Measurements from ENCODE around the gene INPP5A.

The INPP5A gene

DNA sequence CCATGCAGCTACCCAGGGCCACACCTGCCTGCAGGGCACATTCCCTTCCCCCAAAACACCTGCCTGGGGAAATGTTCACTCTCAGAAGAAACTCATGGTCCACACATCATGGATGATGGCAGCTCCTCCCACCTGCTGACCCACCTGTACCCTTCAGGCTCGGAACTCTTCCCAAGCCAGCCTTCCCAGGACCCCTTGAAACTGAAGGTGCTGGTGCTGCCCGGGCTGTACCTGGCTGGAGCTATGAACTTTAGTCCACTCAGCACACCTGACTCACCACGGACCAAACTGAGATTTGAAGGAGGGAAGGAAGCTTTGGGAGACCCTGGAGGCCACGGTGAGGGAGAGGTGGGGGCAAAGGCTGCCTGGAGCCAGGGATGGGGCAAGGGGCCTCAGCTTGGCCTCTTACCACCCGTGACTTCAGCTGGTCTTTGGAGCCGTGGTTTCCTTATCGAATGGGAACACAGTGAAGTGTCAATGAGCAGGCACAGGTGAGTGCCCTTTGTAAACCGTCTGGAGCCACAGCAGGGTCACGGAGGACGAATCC, 30.1 kb upstream of the INPP5A start:
- H3K9me3 ChIP-seq (ENCODE audit: severe bottlenecking) = no peaks in the 10 kb centered on the region
- no peak for DNase-seq
- no peak overlapping the region for H3K27ac ChIP-seq
- H3K36me3 ChIP-seq = no peaks in the 10 kb centered on the region
- no peak overlapping the region for H3K4me3 ChIP-seq (ENCODE audit: low read depth, low read length)
- no peaks in the 10 kb centered on the region for H3K27me3 ChIP-seq (ENCODE audit: insufficient read depth, low read depth, severe bottlenecking)
- TF ChIP-seq, protein P1, sequence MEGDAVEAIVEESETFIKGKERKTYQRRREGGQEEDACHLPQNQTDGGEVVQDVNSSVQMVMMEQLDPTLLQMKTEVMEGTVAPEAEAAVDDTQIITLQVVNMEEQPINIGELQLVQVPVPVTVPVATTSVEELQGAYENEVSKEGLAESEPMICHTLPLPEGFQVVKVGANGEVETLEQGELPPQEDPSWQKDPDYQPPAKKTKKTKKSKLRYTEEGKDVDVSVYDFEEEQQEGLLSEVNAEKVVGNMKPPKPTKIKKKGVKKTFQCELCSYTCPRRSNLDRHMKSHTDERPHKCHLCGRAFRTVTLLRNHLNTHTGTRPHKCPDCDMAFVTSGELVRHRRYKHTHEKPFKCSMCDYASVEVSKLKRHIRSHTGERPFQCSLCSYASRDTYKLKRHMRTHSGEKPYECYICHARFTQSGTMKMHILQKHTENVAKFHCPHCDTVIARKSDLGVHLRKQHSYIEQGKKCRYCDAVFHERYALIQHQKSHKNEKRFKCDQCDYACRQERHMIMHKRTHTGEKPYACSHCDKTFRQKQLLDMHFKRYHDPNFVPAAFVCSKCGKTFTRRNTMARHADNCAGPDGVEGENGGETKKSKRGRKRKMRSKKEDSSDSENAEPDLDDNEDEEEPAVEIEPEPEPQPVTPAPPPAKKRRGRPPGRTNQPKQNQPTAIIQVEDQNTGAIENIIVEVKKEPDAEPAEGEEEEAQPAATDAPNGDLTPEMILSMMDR (IDR thresholded peaks at IDR 0.05; ENCODE audit: low read depth, low read length) = no peak

DNA sequence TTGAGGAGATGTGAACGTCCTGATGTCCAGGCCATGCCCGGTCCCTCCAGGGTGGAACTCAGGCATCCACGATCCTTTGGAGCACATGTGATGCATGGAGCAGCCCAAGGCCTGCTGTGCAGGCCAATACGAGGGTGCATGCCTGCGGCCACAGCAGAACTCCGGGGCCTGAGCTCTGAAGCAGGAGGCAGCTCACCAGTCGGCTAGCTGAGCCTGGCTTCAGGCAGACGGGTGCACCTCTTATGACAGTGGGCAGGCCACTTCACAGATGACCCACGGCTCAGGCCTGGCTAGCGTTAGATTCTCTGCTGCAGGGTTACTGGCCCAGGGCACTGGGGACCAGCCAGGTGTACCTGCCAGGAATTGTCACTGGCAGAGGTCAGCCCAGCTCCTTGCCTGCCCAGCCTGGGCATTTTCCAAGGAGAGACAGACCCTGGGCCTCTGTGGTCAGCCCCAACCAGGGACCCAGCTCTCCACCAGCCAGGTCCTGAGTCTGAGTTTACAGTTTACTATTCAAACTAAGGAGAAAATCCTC, 29.6 kb upstream of the INPP5A start:
- Histone ChIP-seq H3K4me3 (ENCODE audit: low read depth, low read length) (no peak overlapping the region), H3K9me3 (ENCODE audit: severe bottlenecking) (peaks cover 2% of the 10 kb centered on the region), H3K27ac (no peak overlapping the region), H3K27me3 (ENCODE audit: insufficient read depth, low read depth, severe bottlenecking) (no peaks in the 10 kb centered on the region), H3K36me3 (no peaks in the 10 kb centered on the region)
- TF ChIP-seq, protein P1 (IDR thresholded peaks at IDR 0.05; ENCODE audit: low read depth, low read length) = no peak
- DNase-seq = no peak

DNA sequence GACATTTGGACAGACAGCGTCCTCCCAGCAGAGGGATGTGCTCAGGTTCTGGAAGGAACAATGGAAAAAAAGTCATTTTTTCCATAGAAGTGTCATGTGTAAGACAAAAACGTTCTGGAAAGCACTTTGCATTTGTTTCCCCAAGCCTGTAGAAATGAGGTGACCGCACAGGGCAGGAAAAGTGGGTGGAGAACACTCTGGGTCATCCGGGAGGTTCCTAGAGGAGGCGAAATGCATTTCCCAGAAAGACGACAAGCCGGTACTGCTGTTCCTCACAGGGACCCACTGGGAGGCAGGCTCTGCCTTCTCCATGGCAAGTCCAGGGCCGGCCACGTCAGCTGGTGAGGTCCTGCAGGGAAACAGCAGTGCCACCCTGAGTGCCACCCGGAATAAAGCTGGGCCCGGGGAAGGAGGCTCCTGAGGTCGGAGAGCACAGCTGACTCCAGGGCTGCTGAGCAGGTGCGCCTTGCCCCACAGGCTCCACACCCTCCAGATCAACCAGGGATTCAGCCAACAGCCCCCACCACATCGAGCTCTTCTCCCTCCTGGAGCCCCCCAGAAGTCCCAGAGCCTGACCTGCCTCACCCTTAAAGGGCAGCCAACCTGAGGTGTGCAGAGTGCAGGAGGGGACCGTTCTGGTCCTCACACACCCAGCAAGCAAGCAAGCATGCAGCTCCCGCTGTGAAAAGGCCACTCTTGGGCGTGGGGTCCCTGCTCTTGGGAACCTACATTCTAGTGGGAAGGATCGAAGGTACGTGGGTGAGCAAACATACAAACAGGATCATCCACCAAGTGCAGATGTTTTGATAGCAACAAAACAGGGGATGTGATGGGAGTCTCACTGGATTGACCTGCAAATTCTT, 28.8 kb upstream of the INPP5A start:
- Histone ChIP-seq H3K36me3 (no peaks in the 10 kb centered on the region), H3K9me3 (ENCODE audit: severe bottlenecking) (peaks cover 2% of the 10 kb centered on the region), H3K27ac (no peak overlapping the region), H3K27me3 (ENCODE audit: insufficient read depth, low read depth, severe bottlenecking) (no peaks in the 10 kb centered on the region), H3K4me3 (ENCODE audit: low read depth, low read length) (no peak overlapping the region)
- DNase-seq = no peak
- TF ChIP-seq, protein P1 (IDR thresholded peaks at IDR 0.05; ENCODE audit: low read depth, low read length) = no peak

DNA sequence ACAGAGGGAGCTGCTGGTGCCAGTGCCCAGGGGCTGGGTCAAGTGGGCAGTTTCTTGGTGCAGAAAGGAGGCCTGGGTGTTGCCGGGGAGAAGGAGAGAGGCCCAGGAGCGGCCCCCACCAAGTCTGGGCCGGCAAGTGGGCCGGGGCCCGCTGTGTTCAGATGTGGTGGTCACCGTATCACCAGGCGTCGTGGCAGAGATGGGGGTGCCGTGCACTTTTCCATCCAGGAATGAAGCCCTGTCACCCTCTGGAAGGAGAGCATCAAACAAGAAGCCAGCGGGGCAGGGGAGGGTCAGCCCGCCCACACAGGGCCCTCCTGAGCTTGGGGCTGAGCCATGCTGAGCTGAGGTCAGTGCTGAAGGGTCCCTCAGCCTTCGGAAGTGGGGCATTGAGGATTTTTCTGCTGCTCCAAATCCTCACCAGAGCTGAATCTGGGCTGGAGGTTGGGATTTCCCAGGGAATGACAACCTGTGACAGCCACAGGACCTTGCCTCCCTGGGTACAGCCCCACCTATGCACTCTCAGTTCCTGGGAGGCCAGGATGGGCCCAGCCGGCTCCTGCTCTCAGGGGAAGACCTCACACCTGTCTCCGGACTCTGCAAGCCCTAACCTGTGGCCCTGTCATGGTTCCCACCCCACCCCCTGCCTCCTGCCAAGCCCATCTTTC, 27.9 kb upstream of the INPP5A start:
- H3K4me3 ChIP-seq (ENCODE audit: low read depth, low read length) = no peak overlapping the region
- TF ChIP-seq, protein P1 (IDR thresholded peaks at IDR 0.05; ENCODE audit: low read depth, low read length) = no peak
- no peak overlapping the region for H3K27ac ChIP-seq
- no peak for DNase-seq
- no peaks in the 10 kb centered on the region for H3K27me3 ChIP-seq (ENCODE audit: insufficient read depth, low read depth, severe bottlenecking)
- H3K36me3 ChIP-seq = no peaks in the 10 kb centered on the region
- H3K9me3 ChIP-seq (ENCODE audit: severe bottlenecking) = peaks cover 2% of the 10 kb centered on the region

DNA sequence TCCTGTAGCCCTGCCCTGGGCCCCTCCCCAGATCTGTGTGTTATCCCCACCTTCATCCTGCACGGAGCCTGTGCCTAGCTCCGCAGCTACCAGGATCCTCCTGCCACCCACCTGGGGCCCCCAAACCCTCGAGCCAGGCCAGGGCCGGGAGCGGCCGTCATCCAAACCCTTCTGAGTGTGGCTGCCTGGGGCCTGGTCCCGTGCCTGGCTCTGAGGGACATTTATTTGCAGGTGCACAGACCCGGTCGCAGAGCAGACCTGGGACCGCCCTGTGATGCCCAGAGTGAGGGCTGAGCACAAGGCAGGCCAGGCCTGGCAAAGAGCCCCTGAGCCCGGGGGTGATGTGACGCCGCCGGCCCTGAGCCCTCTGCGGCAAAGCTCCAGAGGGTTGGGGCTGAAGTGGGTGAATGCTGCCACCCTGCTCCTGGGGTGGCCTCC, 27.4 kb upstream of the INPP5A start:
- TF ChIP-seq, protein P1 (IDR thresholded peaks at IDR 0.05; ENCODE audit: low read depth, low read length) = no peak
- DNase-seq = no peak
- peaks cover 2% of the 10 kb centered on the region for H3K9me3 ChIP-seq (ENCODE audit: severe bottlenecking)
- H3K4me3 ChIP-seq (ENCODE audit: low read depth, low read length) = no peak overlapping the region
- H3K36me3 ChIP-seq = no peaks in the 10 kb centered on the region
- H3K27ac ChIP-seq = no peak overlapping the region
- no peaks in the 10 kb centered on the region for H3K27me3 ChIP-seq (ENCODE audit: insufficient read depth, low read depth, severe bottlenecking)

Data from WERI-Rb-1 (cell line).